GM23248 (cell line): ENCODE data around the gene CDKN2AIP. TPM values are rescaled to one million over a fixed set of nuclear protein-coding genes. Genes with fewer than 3 reads are reported as not detected.

Experiments used
- DNase-seq: peaks from one replicate; pipeline ENCODE4 v3.0.0-alpha.2; 2015
- H2AFZ ChIP-seq: fragments of 200-600 bp; sonication (generic); 2 replicates; pipeline ENCODE4 v1.6.1; 2016; ENCODE audit warnings: antibody characterized with exemption
- H3F3A ChIP-seq: fragments of 200-600 bp; sonication (generic); 2 replicates; pipeline ENCODE4 v1.6.1; 2016; ENCODE audit warnings: mild to moderate bottlenecking, antibody characterized with exemption, mixed run types; ENCODE audit not compliant: insufficient read depth
- H3K27ac ChIP-seq: fragments of 200-600 bp; sonication (generic); 2 replicates; pipeline ENCODE4 v1.5.1; 2016; ENCODE audit warnings: mild to moderate bottlenecking
- H3K27me3 ChIP-seq: fragments of 200-600 bp; sonication (generic); replicated peaks from 2 replicates; pipeline ENCODE4 v1.6.1; 2016; ENCODE audit warnings: mild to moderate bottlenecking; ENCODE audit not compliant: insufficient read depth
- H3K36me3 ChIP-seq: fragments of 200-600 bp; sonication (generic); 2 replicates; pipeline ENCODE4 v1.6.1; 2016; ENCODE audit warnings: low read depth, mild to moderate bottlenecking
- H3K4me1 ChIP-seq: fragments of 200-600 bp; sonication (generic); 2 replicates; pipeline ENCODE4 v1.6.1; 2016; ENCODE audit warnings: mild to moderate bottlenecking; ENCODE audit not compliant: insufficient read depth
- H3K4me2 ChIP-seq: fragments of 200-600 bp; sonication (generic); one replicate; pipeline ENCODE4 v1.6.1; 2016; ENCODE audit warnings: mild to moderate bottlenecking; ENCODE audit not compliant: unreplicated experiment
- H3K4me3 ChIP-seq: fragments of 200-600 bp; sonication (generic); 2 replicates; pipeline ENCODE4 v1.5.1; 2016; ENCODE audit warnings: mild to moderate bottlenecking
- H3K79me2 ChIP-seq: fragments of 200-600 bp; sonication (generic); 2 replicates; pipeline ENCODE4 v1.6.1; 2016; ENCODE audit warnings: mild to moderate bottlenecking; ENCODE audit not compliant: insufficient read depth
- H3K9ac ChIP-seq: fragments of 200-600 bp; sonication (generic); 2 replicates; pipeline ENCODE4 v1.6.1; 2016; ENCODE audit warnings: mild to moderate bottlenecking
- H3K9me2 ChIP-seq: fragments of 200-600 bp; sonication (generic); 2 replicates; pipeline ENCODE4 v1.6.1; 2016; ENCODE audit warnings: mixed run types, mild to moderate bottlenecking, moderate library complexity; ENCODE audit not compliant: insufficient read depth
- H3K9me3 ChIP-seq: fragments of 200-600 bp; sonication (generic); one replicate; pipeline ENCODE4 v1.6.1; 2017; ENCODE audit warnings: low read depth
- H4K20me1 ChIP-seq: fragments of 200-600 bp; sonication (generic); 2 replicates; pipeline ENCODE4 v1.6.0; 2016; ENCODE audit not compliant: insufficient read depth
- EZH2 ChIP-seq: fragments of 200-600 bp; sonication (generic); IDR thresholded peaks from 2 replicates; pipeline ENCODE4 v1.6.1; 2018; ENCODE audit warnings: antibody characterized with exemption, mild to moderate bottlenecking; ENCODE audit not compliant: insufficient read depth, poor library complexity, severe bottlenecking
- EZH2phosphoT487 ChIP-seq: fragments of 200-600 bp; sonication (generic); IDR thresholded peaks from 2 replicates; pipeline ENCODE4 v1.6.1; 2018; ENCODE audit warnings: antibody characterized with exemption, moderate library complexity, mild to moderate bottlenecking, low read depth; ENCODE audit not compliant: insufficient read depth
- WGBS, 2 experiments: methylation state at CpG; one replicate each; pipeline ENCODE4 v1.1.6; 2015 to 2017; ENCODE audit warnings: low lambda C conversion rate in 2 of 2, low coverage in 1 of 2; ENCODE audit errors: missing lambda C conversion rate in 2 of 2; 5-methylcytosine and 5-hydroxymethylcytosine counted together
- in situ Hi-C: fragments of 300-500 bp; cut with MboI; formaldehyde crosslinking; loops from 2 replicates; pipeline ENCODE4 v1.15.0; 2020
- polyA plus RNA-seq: library from polyadenylated mRNA; unstranded; fragments of >200 nt; fragmentation: Nextera tagmentation; extraction: Ambion mirVana; gene quantifications from 2 replicates; pipeline ENCODE4 v1.2.1, GENCODE V29; 2016
- total RNA-seq: library from RNA; depleted of rRNA; stranded (reverse); fragments of >200 nt; shearing (Covaris generic); gene quantifications from 2 replicates; pipeline ENCODE4 v1.2.3, GENCODE V29; 2014

The CDKN2AIP gene
- total and polyA plus RNA-seq, 2 experiments from 2014 or later: 14.6 to 18.7 TPM

GRCh38 chr4:183413234-183414200 lies 30.9 kb upstream of the CDKN2AIP start:
- DNase-seq: no peak
- Histone ChIP-seq H3K27ac (no peak overlapping the region), H4K20me1 (no peaks in the 10 kb centered on the region), H3K27me3 (no peaks in the 10 kb centered on the region), H3K9me2 (no peaks in the 10 kb centered on the region), H3F3A (no peaks in the 10 kb centered on the region), H3K4me3 (no peak overlapping the region), H3K4me1 (no peaks in the 10 kb centered on the region), H3K79me2 (no peaks in the 10 kb centered on the region), H2AFZ (no peak overlapping the region), H3K36me3 (no peaks in the 10 kb centered on the region), H3K4me2 (no peak overlapping the region), H3K9me3 (no peaks in the 10 kb centered on the region), H3K9ac (no peak overlapping the region)
- TF ChIP-seq EZH2 (no peak), EZH2phosphoT487 (no peak)
- in situ Hi-C loops: no loop called here
- WGBS, 2 experiments: 77 to 79% methylated on average over 27 to 28 of the region's 28 CpGs

GRCh38 chr4:183416879-183417755 lies 27.3 kb upstream of the CDKN2AIP start:
- Histone ChIP-seq H2AFZ (peak overlapping the region; percentile 66), H3K9ac (no peak overlapping the region), H3K27me3 (no peaks in the 10 kb centered on the region), H3K4me1 (no peaks in the 10 kb centered on the region), H3K9me2 (no peaks in the 10 kb centered on the region), H3K4me2 (no peak overlapping the region), H3K9me3 (no peaks in the 10 kb centered on the region), H3K4me3 (no peak overlapping the region), H3F3A (no peaks in the 10 kb centered on the region), H3K36me3 (no peaks in the 10 kb centered on the region), H3K79me2 (no peaks in the 10 kb centered on the region), H4K20me1 (no peaks in the 10 kb centered on the region), H3K27ac (no peak overlapping the region)
- 47 to 59% methylated on average over 10 of the region's 10 CpGs for WGBS, 2 experiments
- no peak for TF ChIP-seq EZH2
- TF ChIP-seq EZH2phosphoT487: no peak
- DNase-seq: peak; percentile 8
- in situ Hi-C loops: no loop called here

GRCh38 chr4:183422962-183423631 lies 21.3 kb upstream of the CDKN2AIP start:
- H3F3A ChIP-seq: no peaks in the 10 kb centered on the region
- no peaks in the 10 kb centered on the region for H4K20me1 ChIP-seq
- 75 to 77% methylated on average over 9 of the region's 9 CpGs for WGBS, 2 experiments
- peak; percentile 64 for DNase-seq
- H3K4me1 ChIP-seq: peaks cover 10% of the 10 kb centered on the region; the same call in 1 of the 2 replicates
- no peaks in the 10 kb centered on the region for H3K9me2 ChIP-seq
- no peak overlapping the region for H2AFZ ChIP-seq
- H3K36me3 ChIP-seq: no peaks in the 10 kb centered on the region
- no peak overlapping the region for H3K27ac ChIP-seq
- H3K9me3 ChIP-seq: no peaks in the 10 kb centered on the region
- no peaks in the 10 kb centered on the region for H3K27me3 ChIP-seq
- no peak overlapping the region for H3K4me3 ChIP-seq
- in situ Hi-C loops: no loop called here
- H3K4me2 ChIP-seq: peak overlapping the region; percentile 20
- TF ChIP-seq EZH2 (no peak), EZH2phosphoT487 (no peak)
- no peak overlapping the region for H3K9ac ChIP-seq
- no peaks in the 10 kb centered on the region for H3K79me2 ChIP-seq
